Activated T-cell treated with anti-CD3 and anti-CD28 coated beads, Interleukin-2, amount 50 U/mL, for 72 hours (primary cell): ENCODE measurements around the gene TEX2. TPM values are rescaled to one million over a fixed set of nuclear protein-coding genes. Genes with fewer than 3 reads are reported as not detected.

Source experiments
- ATAC-seq, 2 donors: fragments of 150-1000 bp; cut with Tn5 transposase; replicated peaks in 1 of 2; 2 replicates each; pipeline ENCODE4 v1.10.0; 2021; ENCODE audit warnings: moderate library complexity in 2 of 2, mild to moderate bottlenecking in 1 of 2
- DNase-seq, 2 donors: peaks; one replicate each; pipeline ENCODE4 v3.0.0; 2021 to 2022; ENCODE audit warnings: mixed read lengths in 1 of 2
- H3K27ac Mint-ChIP-seq: one replicate; pipeline ENCODE4 v1.8.0; 2022; ENCODE audit warnings: mild to moderate bottlenecking, moderate library complexity, mixed read lengths
- H3K27me3 Mint-ChIP-seq: one replicate; pipeline ENCODE4 v1.8.0; 2022; ENCODE audit warnings: low read depth, mixed read lengths
- H3K36me3 Mint-ChIP-seq, 2 donors: one replicate each; pipeline ENCODE4 v1.8.0; 2022; ENCODE audit warnings: mixed read lengths in 2 of 2, mild to moderate bottlenecking in 1 of 2; ENCODE audit not compliant: insufficient read depth in 2 of 2
- H3K4me1 Mint-ChIP-seq: one replicate; pipeline ENCODE4 v1.8.0; 2022; ENCODE audit warnings: low read depth, mixed read lengths
- H3K4me3 Mint-ChIP-seq, 2 donors: one replicate each; pipeline ENCODE4 v1.8.0; 2022; ENCODE audit warnings: mild to moderate bottlenecking in 2 of 2, mixed read lengths in 2 of 2, moderate library complexity in 2 of 2
- H3K9me3 Mint-ChIP-seq, 2 donors: one replicate each; pipeline ENCODE4 v1.8.0; 2022; ENCODE audit warnings: mixed read lengths in 2 of 2
- total RNA-seq, 2 donors: library from RNA; stranded (reverse); gene quantifications; one replicate each; pipeline ENCODE4 v1.2.3, GENCODE V29; 2022

The TEX2 gene
- total RNA-seq, 2 donors from 2014 or later = 10.5 to 15.7 TPM

GRCh38 chr17:64102627-64103390, 160.3 kb downstream of the TEX2 start:
- Mint-ChIP-seq H3K27ac (peak overlapping the region; percentile 88), H3K4me3 (peak overlapping the region in 1 of 2 donors; percentile 39)
- ATAC-seq = no peak

DNA sequence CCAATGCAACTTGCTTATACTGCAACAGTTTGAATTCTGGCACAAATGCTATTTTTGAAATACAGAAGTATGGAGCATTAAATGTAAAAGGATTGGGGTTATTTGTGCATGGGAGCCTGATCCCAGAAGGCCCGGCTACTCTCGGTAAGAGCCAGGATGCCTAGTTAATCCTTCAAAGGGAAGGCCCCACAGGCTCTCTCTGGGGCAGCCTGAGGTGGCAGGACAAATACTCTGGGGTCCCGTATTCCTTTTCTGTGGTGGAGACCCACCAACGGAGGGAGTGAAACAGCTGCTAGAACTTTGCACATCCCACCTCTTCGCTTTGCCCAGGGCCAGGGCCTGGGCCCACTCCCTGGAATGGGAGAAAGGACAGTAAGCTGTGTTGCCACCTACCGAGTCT, 163.5 kb downstream of the TEX2 start:
- no peak for ATAC-seq
- Mint-ChIP-seq H3K36me3 (peaks cover 14 to 16% of the 10 kb centered on the region in 2 donors), H3K4me1 (peaks cover 75% of the 10 kb centered on the region), H3K27me3 (no peaks in the 10 kb centered on the region), H3K9me3 (no peaks in the 10 kb centered on the region), H3K4me3 (no peak overlapping the region), H3K27ac (peak overlapping the region; percentile 56)
- no peak for DNase-seq

More at GRCh38 chr17:64102627-64103390, 160.3 kb downstream of the TEX2 start:
- DNase-seq = no peak
- Mint-ChIP-seq H3K9me3 (no peaks in the 10 kb centered on the region), H3K27me3 (no peaks in the 10 kb centered on the region), H3K4me1 (peaks cover 68% of the 10 kb centered on the region), H3K36me3 (peaks cover 0 to 2% of the 10 kb centered on the region in 2 donors)

Other genes starting within 250 kb of the TEX2 start
- gene ICAM2, start 242.6 kb downstream of the TEX2 start, total RNA-seq = 10 to 100 TPM; 49.9 to 55.7 TPM
- 10 to 100 TPM; 58.1 to 98.3 TPM for gene ERN1, start 133.1 kb downstream of the TEX2 start, total RNA-seq
- gene PECAM1, start 127.6 kb upstream of the TEX2 start, total RNA-seq = 10 to 100 TPM; 16.1 to 21.5 TPM
- under 1 TPM in 1 of 2 donors, not detected in 1; 0.58 TPM for gene MILR1, start 185.9 kb upstream of the TEX2 start, total RNA-seq
- gene POLG2, start 233.8 kb upstream of the TEX2 start, total RNA-seq = 10 to 100 TPM; 40.7 to 47.2 TPM
- 1,000 to 10,000 TPM; 1,029 to 1,188 TPM for gene DDX5, start 243.0 kb upstream of the TEX2 start, total RNA-seq
- gene CEP95, start 243.7 kb upstream of the TEX2 start, total RNA-seq = 10 to 100 TPM; 70.9 to 80.3 TPM